Measurements from ENCODE around the gene MACC1.

GRCh38 chr7:20095436-20095835, 121.7 kb downstream of the MACC1 start:
- no peak for TF ChIP-seq ZNF274 (IDR thresholded peaks at IDR 0.05; ENCODE audit: low read depth, low read length)
- TF ChIP-seq YY1 (IDR thresholded peaks at IDR 0.05; ENCODE audit: insufficient read depth, insufficient read length): no peak
- no peak for TF ChIP-seq SUZ12 (IDR thresholded peaks at IDR 0.05; ENCODE audit: extremely low read depth, insufficient read depth, insufficient read length)

All from NT2/D1 (cell line).